Measurements from ENCODE around the gene CDC42BPA. TPM values are rescaled to one million over a fixed set of nuclear protein-coding genes. Genes with fewer than 3 reads are reported as not detected.

Gene CDC42BPA
- total RNA-seq, 1 experiment from 2014 or later: 30.1 TPM

GRCh38 chr1:227049253-227049652 lies 269.0 kb downstream of the CDC42BPA start:
- Histone ChIP-seq H2BK12ac (ENCODE audit: insufficient read length, low read depth, low read length) (no peak overlapping the region), H2BK15ac (ENCODE audit: low read depth, low read length) (no peak overlapping the region), H4K5ac (ENCODE audit: insufficient read length, low read depth, low read length) (no peak overlapping the region)

More at GRCh38 chr1:227049253-227049652, 269.0 kb downstream of the CDC42BPA start:
- no peak overlapping the region for H3K18ac ChIP-seq (ENCODE audit: insufficient read length, low read depth, low read length)
- H3K4me2 ChIP-seq (ENCODE audit: insufficient read depth, insufficient read length, low read length): no peak overlapping the region
- H3K9ac ChIP-seq (ENCODE audit: extremely low read depth, insufficient read length, low read length): no peak overlapping the region
- no peaks in the 10 kb centered on the region for H3K9me3 ChIP-seq (ENCODE audit: control insufficient read depth, low read depth, low read length)
- H3K27me3 ChIP-seq (ENCODE audit: insufficient read depth, low read length): no peaks in the 10 kb centered on the region
- no peak overlapping the region for H3K56ac ChIP-seq (ENCODE audit: insufficient read length, low read depth, low read length)
- H2BK5ac ChIP-seq (ENCODE audit: insufficient read length, low read length): no peak overlapping the region
- H4K20me1 ChIP-seq (ENCODE audit: control insufficient read depth, insufficient read depth, insufficient read length): no peaks in the 10 kb centered on the region
- TF ChIP-seq CTCF (conservative IDR thresholded peaks at IDR 0.05): no peak
- no peak overlapping the region for H3K23ac ChIP-seq (ENCODE audit: insufficient read length, low read depth, low read length)
- DNase-seq: no peak
- no peak overlapping the region for H4K8ac ChIP-seq (replicated peaks; ENCODE audit: insufficient read length, low read depth, low read length)
- H3T11ph ChIP-seq (ENCODE audit: low read length): no peak overlapping the region
- H2BK20ac ChIP-seq (ENCODE audit: low read depth, low read length, poor library complexity, severe bottlenecking): no peak overlapping the region
- Mint-ChIP-seq H3K4me1 (no peaks in the 10 kb centered on the region), H3K9me3 (no peaks in the 10 kb centered on the region), H3K4me3 (no peak overlapping the region), H3K27ac (no peak overlapping the region), H3K27me3 (ENCODE audit: low read depth) (no peaks in the 10 kb centered on the region), H3K36me3 (ENCODE audit: insufficient read depth in 1 of 3, low read depth in 3 of 3) (peaks cover 3 to 5% (median 3%) of the 10 kb centered on the region in 3 experiments; a peak in 5 of 7 replicates)
- no peak overlapping the region for H2BK120ac ChIP-seq (ENCODE audit: low read depth, low read length, poor library complexity, severe bottlenecking)
- H2AFZ ChIP-seq (ENCODE audit: low read length): no peak overlapping the region
- no peak overlapping the region for H3K14ac ChIP-seq (ENCODE audit: insufficient read depth, low read length)
- no peak overlapping the region for H2AK5ac ChIP-seq (ENCODE audit: insufficient read length, low read length)
- no peaks in the 10 kb centered on the region for H3K79me1 ChIP-seq (ENCODE audit: insufficient read depth, low read depth, low read length, poor library complexity, severe bottlenecking)
- no peaks in the 10 kb centered on the region for H3K79me2 ChIP-seq (ENCODE audit: insufficient read depth, low read length)
- H3K4me1 ChIP-seq (ENCODE audit: insufficient read depth, low read length): no peaks in the 10 kb centered on the region
- no peak overlapping the region for H3K27ac ChIP-seq (ENCODE audit: insufficient read length, low read depth, low read length)
- H4K91ac ChIP-seq (ENCODE audit: insufficient read length, low read depth, low read length): no peak overlapping the region
- no peak overlapping the region for H3K4ac ChIP-seq (ENCODE audit: low read depth, low read length)
- H3K23me2 ChIP-seq (ENCODE audit: insufficient read length, low read depth, low read length, poor library complexity, severe bottlenecking): no peaks in the 10 kb centered on the region

Measured in H9 (cell line).